GM08714 (cell line): Measurements from ENCODE around the gene ZNF343.
A peak's percentile ranks its signal among the peaks of the same experiment; 100 is the strongest.

Source experiments
- H3K4me3 ChIP-seq: fragments of 200-500 bp; sonication (Bioruptor generic); 2 replicates; pipeline ENCODE4 v1.5.1; 2014; ENCODE audit warnings: mild to moderate bottlenecking, low read length, inconsistent platforms
- ZNF274 ChIP-seq: IDR thresholded peaks from 2 replicates; pipeline ENCODE4 v1.6.1; 2012; ENCODE audit warnings: mild to moderate bottlenecking, low read depth, low read length

ZNF343 gene

DNA sequence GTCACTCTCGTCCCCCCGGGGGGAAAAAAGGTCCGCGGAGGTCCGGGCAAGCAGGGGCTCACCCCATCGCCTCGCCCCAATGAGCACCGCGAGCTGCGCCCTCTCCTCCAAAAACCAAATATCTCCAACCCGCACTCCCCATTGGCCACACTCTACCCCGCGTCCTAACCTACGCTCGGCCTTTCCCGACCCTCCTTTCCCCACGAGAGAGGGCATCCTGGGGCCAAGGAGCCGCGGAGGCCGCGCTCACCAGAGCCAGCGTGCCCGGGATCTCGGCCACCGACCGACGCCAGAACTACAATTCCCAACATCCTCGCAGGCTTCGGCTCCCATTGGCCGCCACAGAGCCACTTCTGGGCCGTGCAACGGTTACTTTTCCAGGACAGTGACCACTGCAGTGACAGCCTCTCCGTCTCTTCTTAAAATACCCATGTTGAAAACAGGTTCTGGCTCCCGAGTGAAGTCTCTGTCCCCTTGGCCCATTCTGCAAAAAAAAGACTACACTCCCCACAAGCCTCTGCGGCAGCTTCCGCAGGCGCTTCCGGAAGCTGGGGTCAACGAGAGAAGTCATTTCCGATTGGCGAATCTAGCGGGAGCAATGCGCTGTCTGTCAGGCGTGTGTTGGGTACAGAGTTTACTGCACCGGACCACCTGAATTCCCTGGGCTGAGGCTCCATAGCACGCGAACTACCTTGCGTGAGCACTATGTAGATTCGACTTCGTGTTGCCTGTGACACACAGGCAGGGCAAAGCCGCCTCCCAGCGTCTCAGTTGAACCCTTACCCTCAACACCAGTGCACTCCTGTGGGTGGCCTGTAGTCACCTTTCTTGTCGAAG, at the start of gene ZNF343:
Gene ZNF343, minus strand, starts transcription at position 285 of the 837 bp plus-strand sequence. CDS start 15,020 bp downstream, outside the sequence.
- no peak for TF ChIP-seq ZNF274

GRCh38 chr20:2557873-2558580, 49.3 kb upstream of the ZNF343 start:
- no peak overlapping the region for H3K4me3 ChIP-seq
- TF ChIP-seq ZNF274, result no peak

More for the DNA sequence above, at the start of gene ZNF343:
- peak within 1 kb of the TSS; percentile 72 for H3K4me3 ChIP-seq

- no peak overlapping the region for H3K4me3 ChIP-seq
- TF ChIP-seq ZNF274, result no peak
Observed at GRCh38 chr20:2545594-2545993, 36.9 kb upstream of the ZNF343 start.

- no peak for TF ChIP-seq ZNF274
- no peak overlapping the region for H3K4me3 ChIP-seq
Observed at GRCh38 chr20:2544211-2544610, 35.5 kb upstream of the ZNF343 start.

GRCh38 chr20:2542361-2542760, 33.6 kb upstream of the ZNF343 start:
- TF ChIP-seq ZNF274, result no peak
- H3K4me3 ChIP-seq, result no peak overlapping the region

- no peak for TF ChIP-seq ZNF274
- H3K4me3 ChIP-seq, result no peak overlapping the region
Observed at GRCh38 chr20:2541940-2542339, 33.2 kb upstream of the ZNF343 start.

DNA sequence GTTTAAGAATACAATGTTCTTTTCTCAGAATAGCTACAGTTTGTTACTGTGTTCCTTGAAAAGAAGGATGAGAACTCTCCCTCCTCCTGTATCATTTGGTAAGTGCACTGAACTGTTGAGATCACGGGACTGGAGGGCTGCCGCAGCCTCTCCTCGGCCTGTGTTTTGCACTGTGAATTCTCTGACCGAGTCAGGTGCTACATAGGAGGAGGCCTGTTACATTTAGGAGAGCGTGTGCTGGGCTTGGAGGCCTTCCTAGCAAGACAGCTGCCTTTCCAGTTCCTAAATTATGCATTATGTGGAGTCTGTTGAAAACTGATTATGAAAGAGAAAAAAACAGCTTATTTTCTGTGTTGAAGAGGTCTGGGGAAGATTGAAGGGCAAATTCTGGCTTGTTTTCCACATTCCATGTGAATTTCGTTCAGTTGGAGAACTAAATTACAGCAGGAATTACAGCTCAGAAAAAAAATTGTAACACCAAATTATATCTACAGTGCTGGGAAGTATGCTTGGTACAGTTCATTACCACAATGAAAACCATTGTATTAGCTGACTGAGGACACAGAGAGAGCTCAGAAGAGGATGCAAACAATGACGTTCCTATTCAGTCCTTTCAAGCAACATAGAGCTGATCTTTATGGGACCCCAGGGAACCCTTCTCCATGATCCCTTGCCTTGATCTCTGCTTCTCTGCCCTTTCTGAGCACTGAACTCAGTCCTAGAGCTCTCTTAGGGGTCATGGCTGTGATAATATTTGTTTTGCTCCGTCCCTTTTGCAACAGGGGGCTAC, 30.4 kb upstream of the ZNF343 start:
- H3K4me3 ChIP-seq, result no peak overlapping the region
- TF ChIP-seq ZNF274, result no peak

- H3K4me3 ChIP-seq, result no peak overlapping the region
- TF ChIP-seq ZNF274, result no peak
Observed at GRCh38 chr20:2538356-2538755, 29.6 kb upstream of the ZNF343 start.

- TF ChIP-seq ZNF274, result no peak
- no peak overlapping the region for H3K4me3 ChIP-seq
Observed at GRCh38 chr20:2537101-2537500, 28.4 kb upstream of the ZNF343 start.

DNA sequence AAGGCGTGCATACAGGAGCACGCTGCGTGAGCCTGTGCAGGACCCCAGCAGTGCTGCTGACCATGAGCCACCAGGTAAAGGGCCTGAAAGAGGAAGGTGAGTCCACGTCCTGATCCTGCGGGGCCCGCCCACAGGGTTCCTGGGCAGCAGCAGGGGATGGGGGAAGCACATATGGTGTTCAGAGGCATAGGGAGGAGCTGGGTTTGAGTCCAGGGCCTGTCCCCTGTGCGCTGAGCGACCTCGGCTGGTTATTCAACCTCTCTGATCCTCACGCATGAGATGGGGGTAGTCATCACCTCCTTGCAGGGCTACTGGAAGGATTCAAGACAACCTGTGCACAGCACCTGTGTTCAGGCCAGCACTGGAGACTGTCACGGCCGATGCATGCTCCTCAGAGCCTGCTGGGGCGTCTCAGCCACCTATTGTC, 27.9 kb upstream of the ZNF343 start, which contains the start of gene TMC2:
Gene TMC2, plus strand, starts transcription at position 14 of the 427 bp plus-strand sequence. Its CDS starts 49 bp downstream, at position 63.
- no peak within 1 kb of the TSS for H3K4me3 ChIP-seq
- no peak for TF ChIP-seq ZNF274

GRCh38 chr20:2535711-2536559, 27.2 kb upstream of the ZNF343 start:
- no peak for TF ChIP-seq ZNF274
- no peak overlapping the region for H3K4me3 ChIP-seq

DNA sequence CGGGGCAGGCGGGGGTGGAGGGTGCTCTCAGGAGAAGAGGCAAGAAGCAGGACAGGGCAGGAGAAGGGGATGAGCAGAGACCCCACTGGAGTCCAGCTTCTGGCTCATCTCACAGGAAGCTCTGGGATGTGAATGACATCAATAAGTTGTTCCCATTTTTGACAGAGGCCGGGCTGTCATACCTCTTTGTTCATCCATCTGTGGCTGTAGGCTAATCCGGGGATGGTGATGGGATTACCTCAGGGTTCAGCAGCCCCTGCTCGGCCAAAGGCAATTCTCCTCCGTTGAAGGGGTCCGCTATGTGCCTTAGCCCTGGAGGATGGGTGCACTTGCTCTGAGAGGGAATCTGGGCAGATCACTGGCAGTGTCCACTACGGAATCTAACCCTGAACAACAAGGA, 24.4 kb upstream of the ZNF343 start:
- no peak for TF ChIP-seq ZNF274
- no peak overlapping the region for H3K4me3 ChIP-seq

DNA sequence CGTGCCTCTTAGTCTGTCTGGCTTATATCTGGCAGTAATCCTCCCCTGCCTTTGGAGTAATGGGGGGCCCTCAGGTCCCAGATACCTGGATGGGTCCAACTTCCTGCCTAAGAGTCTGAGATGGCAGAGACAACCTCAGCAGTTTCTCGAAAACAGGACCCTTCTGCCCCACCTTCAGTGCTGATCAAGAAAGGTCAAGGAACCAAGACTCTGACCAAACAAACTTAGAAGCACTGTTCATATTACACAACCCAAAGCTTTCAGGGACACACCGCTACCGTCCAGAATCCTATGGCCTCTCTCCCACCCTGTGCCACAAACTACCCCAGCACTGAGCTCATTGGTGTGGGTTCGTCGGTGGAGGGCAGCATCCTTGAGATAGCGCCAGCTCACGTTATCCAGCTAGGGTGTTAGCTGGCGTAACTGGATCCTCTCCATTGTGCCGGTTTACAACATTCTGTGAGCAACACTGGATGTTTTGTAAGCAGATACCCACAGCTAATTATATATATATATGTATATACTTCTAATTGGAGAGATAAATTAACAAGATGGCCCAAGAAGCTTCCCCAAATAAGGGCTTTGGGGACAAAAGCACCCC, 20.1 kb upstream of the ZNF343 start:
- no peak for TF ChIP-seq ZNF274
- no peak overlapping the region for H3K4me3 ChIP-seq
